Fibroblast of lung (primary cell): ENCODE results near the gene KCND1. TPM values are rescaled to one million over a fixed set of nuclear protein-coding genes. Genes with fewer than 3 reads are reported as not detected.

Experiments
- DNase-seq, 2 donors: peaks; one replicate each; pipeline versions ENCODE4 v3.0.0 to v3.0.0-alpha.2; 2010; ENCODE audit warnings: low read depth in 2 of 2
- H2AFZ ChIP-seq: 2 replicates; pipeline ENCODE4 v1.5.1; 2012; ENCODE audit warnings: low read length, control low read depth, inconsistent platforms
- H3K27ac ChIP-seq: 2 replicates; pipeline ENCODE4 v1.5.1; 2011; ENCODE audit warnings: low read length, control low read depth; ENCODE audit not compliant: insufficient read depth
- H3K27me3 ChIP-seq: 2 replicates; pipeline ENCODE4 v1.5.1; 2011; ENCODE audit warnings: mild to moderate bottlenecking, low read length; ENCODE audit not compliant: control insufficient read depth, insufficient read depth
- H3K36me3 ChIP-seq: 2 replicates; pipeline ENCODE4 v1.5.1; 2011; ENCODE audit warnings: low read length; ENCODE audit not compliant: control insufficient read depth, insufficient read depth
- H3K4me1 ChIP-seq: 2 replicates; pipeline ENCODE4 v1.5.1; 2011; ENCODE audit warnings: low read length; ENCODE audit not compliant: control insufficient read depth, insufficient read depth; ENCODE audit errors: extremely low read depth
- H3K4me2 ChIP-seq: 2 replicates; pipeline ENCODE4 v1.5.1; 2011; ENCODE audit warnings: low read length, control low read depth; ENCODE audit not compliant: insufficient read depth; ENCODE audit errors: extremely low read depth
- H3K4me3 ChIP-seq, 4 experiments: fragments of 200-600 bp in 1 of 4; sonication (generic) in 1 of 4; replicated peaks in 1 of 4; 2 replicates each; pipeline ENCODE4 v1.5.1; 2011 to 2016; ENCODE audit warnings: low read length in 4 of 4, low read depth in 3 of 4, mild to moderate bottlenecking in 3 of 4, control low read depth in 2 of 4, inconsistent platforms in 1 of 4, mixed read lengths in 1 of 4; ENCODE audit not compliant: insufficient read depth in 1 of 4; ENCODE audit errors: control extremely low read depth in 1 of 4
- H3K79me2 ChIP-seq: 2 replicates; pipeline ENCODE4 v1.5.1; 2012; ENCODE audit warnings: mild to moderate bottlenecking, low read length, inconsistent platforms; ENCODE audit not compliant: control insufficient read depth, insufficient read depth
- H3K9ac ChIP-seq: 2 replicates; pipeline ENCODE4 v1.5.1; 2011; ENCODE audit warnings: mild to moderate bottlenecking, low read length, control low read depth; ENCODE audit not compliant: insufficient read depth
- H3K9me3 ChIP-seq: 2 replicates; pipeline ENCODE4 v1.5.1; 2012; ENCODE audit warnings: low read depth, low read length; ENCODE audit not compliant: control insufficient read depth, insufficient read depth
- H4K20me1 ChIP-seq: 2 replicates; pipeline ENCODE4 v1.5.1; 2011; ENCODE audit warnings: low read length; ENCODE audit not compliant: control insufficient read depth, insufficient read depth; ENCODE audit errors: extremely low read depth
- CTCF ChIP-seq, 2 donors: IDR thresholded peaks in 1 of 2; conservative IDR thresholded peaks in 1 of 2; 1 replicate in 1 of 2; 2 replicates in 1 of 2; pipeline ENCODE4 v1.5.1; 2011 to 2012; ENCODE audit warnings: low read length in 2 of 2, control low read depth in 1 of 2, inconsistent platforms in 1 of 2, low read depth in 1 of 2, mild to moderate bottlenecking in 1 of 2
- EZH2 ChIP-seq: IDR thresholded peaks from 2 replicates; pipeline ENCODE4 v1.5.1; 2012; ENCODE audit warnings: low read length, control low read depth, mild to moderate bottlenecking; ENCODE audit errors: missing control alignments
- polyA minus RNA-seq: library from RNA; depleted of rRNA, polyadenylated mRNA; stranded (reverse); fragments of >200 nt; gene quantifications from 2 replicates; pipeline ENCODE4 v1.2.3, GENCODE V29; 2011; ENCODE audit warnings: low replicate concordance
- polyA plus RNA-seq, 2 donors: library from polyadenylated mRNA; depleted of rRNA in 1 of 2; stranded (reverse) in 1 of 2; unstranded in 1 of 2; fragments of >200 nt; gene quantifications; 2 replicates each; pipeline ENCODE4 v1.2.1, GENCODE V29; 2011 to 2012; ENCODE audit warnings: missing spikeins in 1 of 2
- total RNA-seq: library from RNA; depleted of rRNA; stranded (reverse); fragments of >200 nt; gene quantifications from 2 replicates; pipeline ENCODE4 v1.2.1, GENCODE V29; 2014

Gene KCND1
- 0.77 and 1.3 TPM in 2 replicates for total RNA-seq
- 0.25 and 0.41 TPM in 2 replicates for polyA plus RNA-seq
- polyA plus RNA-seq (2012) = 0.69 and 1.4 TPM in 2 replicates
- polyA minus RNA-seq = 1.6 and 4.3 TPM in 2 replicates

GRCh38 chrX:48971249-48972219 lies at the start of gene KCND1:
TSS of gene KCND1 (minus strand) at chrX:48971844. CDS start at chrX:48970271, 1,573 bp downstream.
- Histone ChIP-seq H3K4me1 (peaks cover 2% of the 10 kb centered on the region), H3K9ac (no peak within 1 kb of the TSS), H4K20me1 (no peaks in the 10 kb centered on the region), H3K4me2 (peak within 1 kb of the TSS; percentile 51), H3K27ac (no peak within 1 kb of the TSS), H2AFZ (no peak within 1 kb of the TSS), H3K9me3 (no peaks in the 10 kb centered on the region), H3K4me3 (peak within 1 kb of the TSS in 2 of 4 experiments; percentile 50 to 55), H3K36me3 (no peaks in the 10 kb centered on the region), H3K79me2 (no peaks in the 10 kb centered on the region), H3K27me3 (no peaks in the 10 kb centered on the region)
- DNase-seq = peak; percentile 39 to 75
- TF ChIP-seq CTCF (conservative IDR thresholded peaks at IDR 0.05 in 1 of 2, IDR thresholded peaks at IDR 0.05 in 1 of 2; ENCODE audit: low read depth in 1 of 2, low read length in 2 of 2) (no peak), EZH2 (no peak)

GRCh38 chrX:49019599-49020249 lies 48.1 kb upstream of the KCND1 start:
- no peaks in the 10 kb centered on the region for H3K4me1 ChIP-seq

More at GRCh38 chrX:49019599-49020249, 48.1 kb upstream of the KCND1 start:
- TF ChIP-seq CTCF (conservative IDR thresholded peaks at IDR 0.05 in 1 of 2, IDR thresholded peaks at IDR 0.05 in 1 of 2; ENCODE audit: low read depth in 1 of 2, low read length in 2 of 2) = no peak
- Histone ChIP-seq H3K36me3 (no peaks in the 10 kb centered on the region), H3K27me3 (no peaks in the 10 kb centered on the region), H3K9ac (no peak overlapping the region), H2AFZ (no peak overlapping the region), H3K4me3 (no peak overlapping the region), H3K27ac (no peak overlapping the region), H3K79me2 (no peaks in the 10 kb centered on the region), H3K4me2 (no peak overlapping the region), H3K9me3 (no peaks in the 10 kb centered on the region), H4K20me1 (no peaks in the 10 kb centered on the region)
- peak in 1 of 2 donors; percentile 21 for DNase-seq
